Measurements from ENCODE around the gene IL18BP.

DNA sequence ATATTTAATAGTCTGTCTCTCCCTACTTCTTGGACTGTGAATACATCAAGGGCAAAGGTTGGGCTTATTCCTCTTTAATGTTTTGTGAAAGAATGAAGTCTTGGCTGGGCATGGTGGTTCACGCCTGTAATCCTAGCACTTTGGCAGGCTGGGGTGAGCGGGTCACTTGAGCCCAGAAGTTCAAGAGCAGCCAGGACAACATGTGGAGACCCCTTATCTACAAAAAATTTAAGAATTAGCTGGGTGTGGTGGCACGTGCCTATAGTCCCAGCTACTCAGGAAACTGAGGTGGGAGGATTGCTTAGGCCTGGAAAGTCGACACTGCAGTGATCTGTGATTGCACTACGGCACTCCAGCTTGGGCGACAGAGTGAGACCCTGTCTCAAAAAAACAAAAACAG is 49.7 kb upstream of the IL18BP start:
- no peak for TF ChIP-seq EZH2phosphoT487 (conservative IDR thresholded peaks at IDR 0.05; ENCODE audit: low read length)
- TF ChIP-seq CTCF (IDR thresholded peaks at IDR 0.05; ENCODE audit: insufficient read depth, low read length, poor library complexity, severe bottlenecking) = no peak
